HG03159 (cell line): ENCODE data around the gene CIART.
A peak's percentile ranks its signal among the peaks of the same experiment; 100 is the strongest.
"Not testable (repeated sequence)": the region's sequence is repeated elsewhere in the genome, so short reads cannot be mapped to it uniquely, and the experiment has no call there.

Experiments
- ATAC-seq: cut with Tn5 transposase; IDR thresholded peaks from one replicate; pipeline ENCODE4 v1.9.1; 2021; ENCODE audit warnings: mild to moderate bottlenecking, moderate library complexity; ENCODE audit not compliant: unreplicated experiment

Gene CIART, protein sequence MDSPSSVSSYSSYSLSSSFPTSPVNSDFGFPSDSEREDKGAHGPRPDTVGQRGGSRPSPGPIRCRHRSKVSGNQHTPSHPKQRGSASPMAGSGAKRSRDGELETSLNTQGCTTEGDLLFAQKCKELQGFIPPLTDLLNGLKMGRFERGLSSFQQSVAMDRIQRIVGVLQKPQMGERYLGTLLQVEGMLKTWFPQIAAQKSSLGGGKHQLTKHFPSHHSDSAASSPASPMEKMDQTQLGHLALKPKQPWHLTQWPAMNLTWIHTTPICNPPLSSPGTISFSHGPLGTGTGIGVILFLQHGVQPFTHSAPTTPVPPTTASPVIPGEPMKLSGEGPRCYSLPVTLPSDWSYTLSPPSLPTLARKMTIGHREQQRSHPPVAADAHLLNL

DNA sequence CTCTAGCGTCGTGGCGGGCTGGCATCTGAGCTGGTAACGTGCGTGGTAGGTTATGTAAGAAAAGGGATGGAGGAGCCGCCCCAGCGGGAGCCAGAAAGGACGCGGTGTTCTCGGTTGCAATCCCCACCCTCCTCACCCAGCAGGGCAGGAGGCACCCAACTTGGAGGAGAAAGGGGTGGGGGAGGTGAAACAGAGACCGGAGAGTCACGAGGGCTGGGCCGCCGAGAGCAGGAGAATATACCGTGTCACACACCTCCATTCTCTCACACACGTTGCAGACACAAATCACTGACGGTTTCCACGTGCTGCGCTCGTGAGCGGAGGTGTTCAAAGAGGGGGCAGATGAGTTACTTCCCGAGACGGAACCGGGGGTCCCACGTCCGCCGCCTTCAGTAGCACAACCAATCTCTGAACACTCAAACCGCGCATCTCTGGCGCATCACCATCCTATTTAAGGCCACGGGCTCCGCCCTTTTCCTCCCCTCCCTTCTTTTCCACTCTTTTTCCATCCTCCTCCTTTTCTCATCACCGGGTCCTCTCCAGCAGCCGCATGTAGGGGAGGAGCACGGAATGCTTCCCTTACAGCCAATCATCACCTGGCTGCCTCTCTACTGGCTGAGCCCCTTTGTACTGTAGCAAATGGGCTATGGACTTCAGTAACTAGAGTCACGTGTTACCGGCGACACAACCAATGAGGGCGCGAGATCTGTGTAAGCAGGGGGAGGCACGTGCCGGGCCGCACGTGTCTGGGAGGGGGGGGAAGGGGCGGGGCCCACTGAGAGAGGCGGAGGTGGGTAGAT lies at the start of gene CIART:
CIART (plus strand) TSS at position 797 of the 800 bp plus-strand sequence. CDS start 714 bp downstream, outside the sequence.
- ATAC-seq: peak; percentile 81

DNA sequence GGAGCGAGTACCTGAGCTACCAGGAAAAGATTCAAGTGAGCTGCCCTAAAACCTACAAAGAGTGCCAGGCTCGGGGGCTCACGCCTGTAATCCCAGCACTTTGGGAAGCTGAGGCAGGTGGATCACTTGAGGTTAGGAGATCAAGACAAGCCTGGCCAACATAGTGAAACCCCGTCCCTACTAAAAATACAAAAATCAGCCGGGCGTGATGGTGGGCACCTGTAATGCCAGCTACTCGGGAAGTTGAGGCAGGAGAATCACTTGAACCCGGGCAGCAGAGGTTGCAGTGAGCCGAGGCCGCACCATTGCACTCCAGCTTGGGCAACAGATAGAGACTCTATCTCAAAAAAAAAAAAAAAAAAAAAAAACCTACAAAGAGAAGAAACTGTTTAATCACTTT lies 49.4 kb upstream of the CIART start:
- not testable (repeated sequence) for ATAC-seq

DNA sequence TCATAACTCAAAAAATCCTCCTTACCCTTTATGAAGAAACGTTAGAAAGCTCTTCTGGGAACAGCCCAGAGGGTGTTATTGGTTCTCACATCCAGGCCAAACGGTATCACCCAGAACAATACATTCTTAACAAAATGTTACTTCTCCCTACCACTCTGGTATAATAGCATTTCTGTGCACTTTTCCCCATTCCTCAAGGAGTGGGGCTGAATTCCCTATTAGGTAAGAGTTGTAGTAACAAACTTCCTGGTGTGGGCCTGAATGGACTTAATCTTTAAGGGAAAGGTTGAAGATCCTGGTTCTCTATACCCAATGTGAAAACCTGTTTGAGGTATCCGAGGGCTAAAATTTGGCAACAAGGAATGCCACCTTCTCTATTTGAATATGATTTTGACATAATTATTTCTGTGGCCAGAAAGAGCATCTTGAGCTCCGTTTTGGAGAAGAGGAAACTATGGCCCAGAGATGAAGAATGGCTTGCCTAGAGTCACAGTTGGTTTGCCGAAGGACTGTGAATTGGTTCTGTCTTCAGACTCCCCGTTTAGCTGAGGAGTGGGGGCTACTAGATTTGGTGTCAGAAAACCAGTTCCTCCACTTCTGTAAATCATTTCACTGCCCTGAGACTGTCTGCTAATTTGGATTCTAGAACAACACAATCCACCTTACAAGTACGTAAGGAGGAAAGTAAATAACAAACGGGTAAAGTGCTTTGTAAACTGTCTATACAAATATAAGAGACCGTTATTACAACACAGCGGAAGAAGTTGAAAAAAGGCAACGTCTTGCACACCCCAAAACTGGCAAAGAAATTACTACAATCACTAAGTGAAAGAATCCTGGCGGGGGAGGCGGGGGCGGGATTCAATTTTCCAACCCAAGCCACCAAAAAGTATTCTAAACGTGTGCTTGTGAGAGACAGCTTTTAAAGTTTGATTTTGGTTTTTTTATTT lies 48.7 kb upstream of the CIART start:
- ATAC-seq: no peak

DNA sequence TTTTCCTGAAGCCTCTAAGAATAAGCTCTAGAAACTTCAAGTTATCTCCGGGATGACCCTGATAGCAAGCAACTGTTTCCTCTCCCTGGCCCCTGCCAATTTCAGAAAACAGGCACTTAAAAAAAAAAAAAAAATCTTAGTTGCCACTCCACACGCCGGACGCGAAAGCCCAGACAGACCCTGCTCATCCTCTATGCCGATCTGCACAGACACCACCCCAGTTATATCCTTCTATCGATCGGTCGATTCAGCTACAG lies 48.1 kb upstream of the CIART start:
- no peak for ATAC-seq

DNA sequence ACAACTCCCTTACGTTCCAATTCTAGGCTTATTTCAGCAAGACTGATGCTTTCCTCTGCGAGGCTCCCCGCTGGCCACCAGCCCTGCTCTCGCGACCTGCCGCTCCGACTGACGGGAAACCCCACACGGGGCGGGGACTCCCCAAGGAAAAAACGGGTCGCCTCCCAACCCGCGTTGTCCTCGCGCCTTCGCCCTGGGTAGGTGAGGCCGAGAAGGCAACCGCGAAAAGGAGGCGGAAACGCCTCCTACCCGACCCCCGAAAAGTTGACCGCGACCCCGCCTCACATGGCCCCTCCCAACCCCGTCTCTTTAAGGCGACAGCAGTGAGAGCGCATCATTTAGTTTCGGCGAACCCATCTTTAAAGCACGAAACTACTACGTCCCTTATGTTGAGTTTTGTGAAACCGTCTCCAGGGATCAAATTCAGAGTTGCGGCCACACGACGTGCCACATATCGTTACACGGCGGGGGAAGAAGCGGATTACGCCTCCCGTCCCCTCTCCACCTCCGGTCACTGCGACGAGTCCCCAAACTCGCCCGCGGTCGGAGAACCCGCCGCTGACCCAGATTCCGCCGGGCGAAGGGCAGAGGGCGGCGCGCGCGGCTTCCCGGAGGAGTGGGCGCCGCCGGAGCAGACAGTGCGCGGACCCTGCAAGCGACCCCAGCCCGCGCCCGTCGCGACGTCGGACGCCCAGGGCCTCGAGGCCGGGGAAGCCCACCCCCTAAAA lies 47.6 kb upstream of the CIART start:
- ATAC-seq: peak; percentile 39

DNA sequence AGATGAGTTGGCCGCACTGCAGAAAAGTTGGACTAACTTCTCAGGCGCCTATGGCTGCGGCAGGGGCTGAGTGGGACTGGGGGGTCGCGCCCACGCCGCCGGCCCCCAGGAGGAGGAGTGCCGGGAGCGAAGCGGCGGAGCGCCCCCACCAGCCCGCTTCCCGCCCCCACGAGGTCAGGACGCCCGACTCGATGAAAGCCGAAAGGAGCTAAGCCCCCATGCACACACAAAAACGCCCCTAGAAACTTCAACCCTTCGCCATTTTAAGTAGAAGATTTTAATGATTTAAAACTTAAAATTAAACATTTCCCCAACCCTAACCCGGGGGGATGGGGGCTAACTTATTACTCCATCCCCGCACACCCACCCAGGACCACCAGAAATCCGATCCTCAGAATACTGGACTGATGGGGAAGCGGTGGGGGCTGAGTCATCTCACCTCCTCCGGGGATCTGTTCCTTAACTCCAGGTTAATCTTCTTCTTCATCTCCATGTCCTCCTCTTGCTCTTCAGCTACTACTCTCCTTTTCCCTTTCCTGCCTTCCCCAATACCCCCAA lies 47.0 kb upstream of the CIART start:
- ATAC-seq: peak; percentile 1

DNA sequence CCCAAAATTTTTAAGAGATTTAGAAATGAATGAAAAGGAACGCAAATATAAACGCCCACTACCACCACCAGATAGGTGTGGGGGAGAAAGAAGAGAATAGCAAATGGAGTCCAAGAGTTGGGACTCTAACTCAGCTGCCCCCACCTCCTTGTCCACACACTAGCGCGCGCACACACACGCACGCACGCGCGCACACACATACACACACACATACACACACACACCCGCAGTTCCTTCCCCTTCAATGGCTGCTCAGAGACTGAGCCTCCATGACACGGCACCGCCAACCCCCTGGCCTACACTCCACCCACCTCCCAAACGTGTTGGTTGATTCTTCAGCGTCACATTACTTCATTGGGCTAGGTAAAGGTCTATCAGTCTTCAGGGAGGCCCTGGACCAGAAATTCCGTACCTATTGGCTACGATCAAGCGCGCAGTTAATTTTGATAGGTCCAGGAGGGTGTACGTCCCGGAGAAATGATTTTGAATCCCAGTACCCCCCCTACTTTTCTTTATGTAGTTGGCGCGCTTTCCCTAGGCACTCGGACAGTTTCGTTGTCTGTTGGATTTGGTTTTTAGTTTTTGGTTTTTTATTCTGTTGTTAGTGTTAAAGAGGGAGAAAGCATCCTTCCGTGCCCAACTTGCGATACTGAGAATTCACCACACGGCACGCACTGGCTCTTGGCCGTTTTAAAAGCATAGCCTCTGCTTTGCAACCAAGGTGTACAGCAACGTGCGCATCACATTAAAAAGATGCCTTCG lies 46.3 kb upstream of the CIART start, which contains the start of gene ANP32E:
ANP32E (minus strand) TSS at position 261 of the 762 bp plus-strand sequence. CDS start 326 bp downstream, outside the sequence.
- ATAC-seq: peak; percentile 79

DNA sequence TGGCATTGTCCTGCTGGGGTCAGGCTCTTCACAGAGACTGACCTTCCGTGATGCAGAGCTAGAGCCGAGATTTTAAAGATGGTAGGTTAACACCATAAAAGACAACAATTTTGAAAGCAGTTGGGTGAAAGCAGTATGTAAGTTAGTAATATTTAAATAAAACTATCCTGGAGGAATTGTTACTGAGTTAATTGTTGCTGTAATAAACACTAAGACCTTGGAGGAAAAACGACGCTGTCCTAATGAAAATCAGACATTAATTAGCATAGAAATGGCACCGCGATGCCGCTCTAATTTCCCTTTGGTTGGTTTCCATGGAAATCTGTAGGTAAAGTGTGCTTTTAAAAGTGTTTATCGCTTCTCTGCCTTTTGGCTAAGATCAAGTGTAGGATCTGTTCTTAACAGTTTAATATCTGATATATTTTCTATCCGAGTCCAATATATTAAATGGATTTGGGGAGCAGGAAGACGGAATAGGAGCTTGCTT lies 45.7 kb upstream of the CIART start:
- ATAC-seq: no peak

DNA sequence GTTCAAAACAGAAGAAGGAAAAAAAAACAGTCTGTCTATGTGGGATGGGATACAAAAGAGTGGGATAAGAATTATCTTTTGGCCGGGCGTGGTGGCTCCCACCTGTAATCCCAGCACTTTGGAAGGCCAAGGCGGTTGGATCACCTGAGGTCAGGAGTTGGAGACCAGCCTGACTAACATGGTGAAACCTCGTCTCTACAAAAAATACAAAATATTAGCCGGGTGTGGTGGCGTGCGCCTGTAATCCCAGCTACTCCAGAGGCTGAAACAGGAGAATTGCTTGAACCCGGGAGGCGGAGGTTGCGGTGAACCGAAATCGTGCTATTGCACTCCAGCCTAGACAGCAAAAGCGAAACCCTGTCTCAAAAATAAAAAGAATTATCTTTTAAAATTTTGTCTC lies 45.2 kb upstream of the CIART start:
- not testable (repeated sequence) for ATAC-seq

DNA sequence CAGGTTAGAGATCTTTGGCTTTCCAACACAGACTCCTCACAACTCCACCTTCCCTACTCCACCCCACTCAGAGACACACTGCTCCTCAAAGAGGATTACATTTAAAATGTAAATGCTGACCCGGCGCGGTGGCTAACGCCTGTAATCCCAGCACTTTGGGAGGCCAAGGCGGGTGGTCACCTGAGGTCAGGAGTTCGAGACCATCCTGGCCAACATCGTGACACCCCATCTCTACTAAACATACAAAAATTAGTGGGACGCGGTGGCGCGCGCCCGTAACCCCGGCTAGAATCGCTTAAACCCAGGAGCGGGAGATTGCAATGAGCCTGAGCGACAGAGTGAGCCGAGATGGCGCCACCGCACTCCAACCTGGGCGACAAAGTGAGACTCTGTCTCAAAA lies 44.6 kb upstream of the CIART start:
- ATAC-seq: no peak

DNA sequence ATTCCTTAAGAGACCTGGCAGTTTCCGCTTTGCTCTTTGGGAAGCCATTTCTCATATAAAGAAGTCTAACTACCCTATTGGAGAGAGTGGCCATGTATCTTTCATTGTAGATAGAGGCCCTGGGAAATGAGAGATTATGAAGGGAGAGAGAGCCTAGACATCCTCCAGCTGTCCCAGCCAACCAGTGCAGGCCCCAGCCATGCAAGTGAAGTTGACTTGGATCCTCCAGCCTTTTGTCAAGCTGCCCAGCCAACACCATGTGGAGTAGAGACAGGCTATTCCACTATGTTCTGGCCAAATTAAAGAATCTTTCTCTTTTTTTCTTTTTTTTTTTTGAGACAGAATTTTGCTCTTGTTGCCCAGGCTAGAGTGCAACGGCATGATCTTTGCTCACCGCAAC lies 39.4 kb upstream of the CIART start:
- ATAC-seq: no peak

DNA sequence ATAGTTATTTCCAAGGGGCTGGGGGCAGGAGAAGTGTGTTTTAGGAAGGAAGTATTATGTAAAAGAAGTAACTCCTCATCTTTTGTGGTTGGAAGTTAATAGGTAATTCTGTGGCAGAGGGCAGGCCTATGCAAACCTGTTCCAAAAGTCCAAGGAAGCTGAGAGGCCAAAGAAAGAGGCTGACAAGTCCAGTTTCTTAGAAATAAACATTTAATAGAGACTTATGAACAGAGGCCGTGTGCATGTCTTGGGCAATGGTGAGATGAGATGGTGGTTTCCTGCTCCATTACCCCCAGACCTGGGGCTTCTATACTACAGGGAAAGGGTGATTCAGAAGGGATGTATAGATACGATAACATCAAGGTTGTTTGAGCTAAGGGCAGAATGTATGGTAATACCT lies 32.4 kb upstream of the CIART start:
- no peak for ATAC-seq

DNA sequence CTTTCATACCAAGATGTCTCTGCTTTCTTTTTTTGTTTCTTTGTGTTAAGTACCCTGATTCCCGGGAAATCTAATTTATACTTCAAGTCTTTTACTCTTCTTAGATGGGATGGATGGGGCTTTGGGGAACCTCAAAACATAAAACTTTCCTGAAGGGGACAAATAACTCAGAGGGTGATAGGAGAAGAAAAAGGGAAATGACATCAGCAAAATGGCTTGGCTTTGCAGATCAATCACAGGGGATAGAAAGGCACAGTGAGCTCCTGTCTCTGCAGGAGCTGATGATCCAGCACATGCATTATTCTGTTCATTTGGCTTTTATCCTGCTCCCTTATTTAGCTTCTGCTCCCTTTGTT lies 26.2 kb upstream of the CIART start:
- no peak for ATAC-seq

DNA sequence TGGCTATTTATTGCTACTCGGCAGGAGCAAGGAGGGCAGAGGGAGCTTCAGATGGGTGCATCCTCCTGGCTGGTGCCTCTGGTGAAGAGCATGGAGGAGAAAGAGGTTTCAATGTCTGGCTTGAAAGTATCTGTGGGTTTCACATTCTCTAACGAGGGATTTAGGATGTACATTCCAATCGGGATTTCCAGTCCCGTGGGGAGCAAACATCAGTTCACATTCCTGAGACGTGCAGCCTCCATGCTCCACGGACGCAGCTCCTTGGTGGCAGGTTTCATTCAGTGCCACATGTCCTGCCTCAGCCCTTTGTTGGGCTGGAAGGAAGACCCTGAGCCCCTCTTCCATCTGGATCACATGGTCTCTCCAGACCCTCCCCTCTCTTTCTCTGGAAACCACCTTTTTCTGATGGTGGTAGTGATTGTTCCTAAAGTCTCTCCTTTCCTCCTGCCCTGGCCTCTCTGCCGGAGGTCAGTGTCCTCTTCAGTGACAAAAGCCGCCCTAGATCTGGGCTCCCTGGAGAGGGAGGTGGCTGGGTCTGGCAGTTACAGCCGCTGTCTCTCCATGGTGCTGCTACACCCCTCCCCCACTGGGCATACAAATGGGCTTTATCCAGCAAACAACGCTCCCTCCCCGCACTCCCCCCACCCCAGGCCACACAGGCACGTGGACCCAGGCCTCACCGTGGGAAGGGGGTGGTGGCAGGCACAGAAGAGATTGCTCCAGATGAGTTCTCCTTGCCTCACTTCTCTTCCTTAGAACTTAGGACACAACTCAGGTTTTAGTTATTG lies 25.6 kb upstream of the CIART start:
- ATAC-seq: no peak

DNA sequence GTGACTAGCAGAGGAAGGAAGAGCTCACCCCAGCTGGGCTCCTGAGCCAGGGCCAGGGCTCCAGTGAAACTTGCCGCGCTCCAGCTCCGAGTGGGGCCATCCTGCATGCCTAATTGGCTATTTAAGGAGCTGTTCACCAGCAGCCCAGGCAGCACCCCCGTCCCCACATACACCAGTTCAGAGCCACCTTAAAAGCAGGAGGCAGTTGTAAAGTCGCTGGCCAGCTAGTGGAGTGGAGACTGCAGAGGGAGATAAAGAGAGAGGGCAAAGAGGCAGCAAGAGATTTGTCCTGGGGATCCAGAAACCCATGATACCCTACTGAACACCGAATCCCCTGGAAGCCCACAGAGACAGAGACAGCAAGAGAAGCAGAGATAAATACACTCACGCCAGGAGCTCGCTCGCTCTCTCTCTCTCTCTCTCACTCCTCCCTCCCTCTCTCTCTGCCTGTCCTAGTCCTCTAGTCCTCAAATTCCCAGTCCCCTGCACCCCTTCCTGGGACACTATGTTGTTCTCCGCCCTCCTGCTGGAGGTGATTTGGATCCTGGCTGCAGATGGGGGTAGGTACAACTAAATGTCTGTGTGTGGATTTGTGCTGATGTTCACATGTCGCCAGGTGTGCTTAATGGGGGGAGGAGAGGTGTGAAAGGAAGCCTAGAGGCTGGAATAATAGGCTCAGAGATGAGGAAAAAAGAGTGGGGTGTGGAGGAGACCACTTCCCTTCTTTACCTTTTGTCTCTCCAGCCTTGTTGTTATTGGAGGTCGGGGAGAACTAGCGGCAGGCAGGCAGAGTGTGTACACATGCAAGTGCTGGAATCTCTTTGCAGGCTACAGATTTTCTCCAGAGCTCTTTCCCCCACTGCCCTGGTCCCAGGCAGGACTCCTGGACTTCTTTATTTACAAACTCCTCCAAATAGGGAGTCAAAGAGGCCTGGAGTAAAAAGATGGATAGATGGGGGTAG lies 24.4 kb upstream of the CIART start, which contains the start of gene CA14:
CA14 (plus strand) TSS at position 151 of the 962 bp plus-strand sequence; CDS start at position 506, 355 bp downstream.
- no peak for ATAC-seq

DNA sequence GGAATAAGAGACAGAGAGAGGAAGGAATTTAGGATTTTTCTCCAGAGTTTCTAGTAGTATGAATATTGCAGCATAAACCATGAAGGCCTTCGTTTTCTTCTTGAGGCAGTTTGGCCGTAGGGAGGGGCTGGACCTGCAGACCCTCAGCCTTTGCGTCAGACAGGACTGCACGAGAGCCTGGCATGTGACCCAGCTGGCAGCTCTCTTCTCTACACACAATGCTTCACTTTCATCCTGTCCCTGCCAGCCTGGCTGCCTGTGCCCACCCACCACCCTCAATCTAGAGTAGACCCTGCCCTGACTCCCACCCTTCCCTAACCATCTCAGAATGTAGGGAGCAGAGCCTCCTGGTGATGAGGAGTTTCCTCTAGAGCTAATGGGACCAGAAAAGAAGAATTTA lies 23.1 kb upstream of the CIART start:
- no peak for ATAC-seq
